ENCODE results near the gene KCNH8. TPM values are rescaled to one million over a fixed set of nuclear protein-coding genes. Genes with fewer than 3 reads are reported as not detected.

KCNH8 gene
- total and polyA plus RNA-seq, 2 experiments from 2014 or later: not detected

GRCh38 chr3:19573644-19574043 lies 425.3 kb downstream of the KCNH8 start:
- Histone ChIP-seq H3K9me2 (ENCODE audit: insufficient read depth) (no peaks in the 10 kb centered on the region), H3K27me3 (replicated peaks; ENCODE audit: insufficient read depth) (no peaks in the 10 kb centered on the region), H3K27ac (no peak overlapping the region), H3K79me2 (ENCODE audit: insufficient read depth) (no peaks in the 10 kb centered on the region), H3K4me2 (ENCODE audit: unreplicated experiment) (no peak overlapping the region), H3K36me3 (ENCODE audit: low read depth) (no peaks in the 10 kb centered on the region), H3K4me3 (no peak overlapping the region), H2AFZ (no peak overlapping the region), H3K9ac (no peak overlapping the region), H4K20me1 (ENCODE audit: insufficient read depth) (no peaks in the 10 kb centered on the region), H3F3A (ENCODE audit: insufficient read depth) (no peaks in the 10 kb centered on the region), H3K4me1 (ENCODE audit: insufficient read depth) (no peaks in the 10 kb centered on the region), H3K9me3 (ENCODE audit: low read depth) (no peaks in the 10 kb centered on the region)
- TF ChIP-seq EZH2phosphoT487 (IDR thresholded peaks at IDR 0.05; ENCODE audit: insufficient read depth, low read depth) (no peak), EZH2 (IDR thresholded peaks at IDR 0.05; ENCODE audit: insufficient read depth, poor library complexity, severe bottlenecking) (no peak)
- in situ Hi-C loops (cut with MboI): no loop called here
- 18 to 25% methylated on average over 2 of the region's 2 CpGs for whole genome bisulfite sequencing, 2 experiments (ENCODE audit: low coverage in 1 of 2, low lambda C conversion rate in 2 of 2, missing lambda C conversion rate in 2 of 2)
- DNase-seq: no peak

- H4K20me1 ChIP-seq (ENCODE audit: insufficient read depth): no peaks in the 10 kb centered on the region
- H3K4me1 ChIP-seq (ENCODE audit: insufficient read depth): no peaks in the 10 kb centered on the region
- H2AFZ ChIP-seq: no peak overlapping the region
- H3K9ac ChIP-seq: no peak overlapping the region
- no peak overlapping the region for H3K4me2 ChIP-seq (ENCODE audit: unreplicated experiment)
- 19 to 27% methylated on average over 3 of the region's 3 CpGs for WGBS, 2 experiments (ENCODE audit: low coverage in 1 of 2, low lambda C conversion rate in 2 of 2, missing lambda C conversion rate in 2 of 2)
- H3K27me3 ChIP-seq (replicated peaks; ENCODE audit: insufficient read depth): no peaks in the 10 kb centered on the region
- DNase-seq: no peak
- no peaks in the 10 kb centered on the region for H3K36me3 ChIP-seq (ENCODE audit: low read depth)
- no peaks in the 10 kb centered on the region for H3F3A ChIP-seq (ENCODE audit: insufficient read depth)
- no peak overlapping the region for H3K4me3 ChIP-seq
- no peak overlapping the region for H3K27ac ChIP-seq
- H3K9me3 ChIP-seq (ENCODE audit: low read depth): no peaks in the 10 kb centered on the region
- in situ Hi-C loops (cut with MboI): no loop called here
- no peaks in the 10 kb centered on the region for H3K79me2 ChIP-seq (ENCODE audit: insufficient read depth)
- TF ChIP-seq EZH2 (IDR thresholded peaks at IDR 0.05; ENCODE audit: insufficient read depth, poor library complexity, severe bottlenecking) (no peak), EZH2phosphoT487 (IDR thresholded peaks at IDR 0.05; ENCODE audit: insufficient read depth, low read depth) (no peak)
- no peaks in the 10 kb centered on the region for H3K9me2 ChIP-seq (ENCODE audit: insufficient read depth)
Measured at GRCh38 chr3:19574268-19574667, 426.0 kb downstream of the KCNH8 start.

GRCh38 chr3:19576343-19576742 lies 428.0 kb downstream of the KCNH8 start:
- Histone ChIP-seq H3K79me2 (ENCODE audit: insufficient read depth) (no peaks in the 10 kb centered on the region), H3K9me2 (ENCODE audit: insufficient read depth) (no peaks in the 10 kb centered on the region), H3K27me3 (replicated peaks; ENCODE audit: insufficient read depth) (no peaks in the 10 kb centered on the region), H3K4me2 (ENCODE audit: unreplicated experiment) (no peak overlapping the region), H3K36me3 (ENCODE audit: low read depth) (no peaks in the 10 kb centered on the region), H3K9ac (no peak overlapping the region), H4K20me1 (ENCODE audit: insufficient read depth) (no peaks in the 10 kb centered on the region), H3K4me3 (no peak overlapping the region), H3K27ac (no peak overlapping the region), H2AFZ (no peak overlapping the region), H3F3A (ENCODE audit: insufficient read depth) (no peaks in the 10 kb centered on the region), H3K4me1 (ENCODE audit: insufficient read depth) (no peaks in the 10 kb centered on the region), H3K9me3 (ENCODE audit: low read depth) (no peaks in the 10 kb centered on the region)
- DNase-seq: no peak
- WGBS, 2 experiments (ENCODE audit: low coverage in 1 of 2, low lambda C conversion rate in 2 of 2, missing lambda C conversion rate in 2 of 2): 33 to 36% methylated on average over 3 of the region's 3 CpGs
- in situ Hi-C loops (cut with MboI): no loop called here
- TF ChIP-seq EZH2phosphoT487 (IDR thresholded peaks at IDR 0.05; ENCODE audit: insufficient read depth, low read depth): no peak
- no peak for TF ChIP-seq EZH2 (IDR thresholded peaks at IDR 0.05; ENCODE audit: insufficient read depth, poor library complexity, severe bottlenecking)

Small RNAs within 50 kb of the gene (microRNA-seq; reads per million reads assigned to microRNA genes)
- gene MIR4791 (ENCODE audit: borderline number of aligned reads): not detected

Small RNAs within 50 kb of the gene (small RNA-seq; reads per million reads assigned to genes)
- gene MIR4791 (ENCODE audit: low read depth, low replicate concordance): not detected
